ENCODE data around the gene VIPR2.

The VIPR2 gene

DNA sequence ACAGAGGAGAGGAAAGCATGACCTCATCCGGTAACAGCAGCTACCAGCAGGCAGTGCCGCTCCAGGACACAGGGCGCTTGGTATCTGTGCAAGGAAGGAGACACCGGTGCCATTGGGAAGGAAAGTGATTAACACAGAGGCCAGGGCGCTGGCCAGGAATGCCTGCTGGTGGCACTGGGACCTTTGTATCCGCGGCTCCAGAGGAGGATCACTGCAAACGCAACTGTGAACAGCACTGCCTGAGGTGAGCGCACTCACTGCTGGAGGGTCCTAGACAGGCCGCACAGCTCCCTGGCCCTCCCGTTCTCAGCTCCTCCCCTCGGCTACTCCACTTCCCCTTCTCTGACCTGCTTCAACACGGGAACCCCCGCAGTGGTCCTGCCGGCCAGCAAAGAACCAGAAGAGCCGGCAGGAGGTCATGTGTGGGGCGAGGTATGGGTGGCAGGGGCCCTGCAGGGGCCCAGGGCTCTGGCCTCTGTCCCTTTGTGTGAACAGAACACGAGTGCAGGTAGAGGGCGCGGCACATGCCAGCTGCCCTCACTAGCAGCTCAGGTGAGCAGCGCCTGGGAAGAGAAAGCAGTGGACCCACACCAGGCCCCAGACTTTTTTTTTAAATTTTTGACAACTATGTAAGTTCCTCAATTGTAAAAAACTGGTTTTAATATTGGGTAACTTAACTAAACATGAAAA is 107.6 kb downstream of the VIPR2 start:
- DNase-seq: no peak

DNA sequence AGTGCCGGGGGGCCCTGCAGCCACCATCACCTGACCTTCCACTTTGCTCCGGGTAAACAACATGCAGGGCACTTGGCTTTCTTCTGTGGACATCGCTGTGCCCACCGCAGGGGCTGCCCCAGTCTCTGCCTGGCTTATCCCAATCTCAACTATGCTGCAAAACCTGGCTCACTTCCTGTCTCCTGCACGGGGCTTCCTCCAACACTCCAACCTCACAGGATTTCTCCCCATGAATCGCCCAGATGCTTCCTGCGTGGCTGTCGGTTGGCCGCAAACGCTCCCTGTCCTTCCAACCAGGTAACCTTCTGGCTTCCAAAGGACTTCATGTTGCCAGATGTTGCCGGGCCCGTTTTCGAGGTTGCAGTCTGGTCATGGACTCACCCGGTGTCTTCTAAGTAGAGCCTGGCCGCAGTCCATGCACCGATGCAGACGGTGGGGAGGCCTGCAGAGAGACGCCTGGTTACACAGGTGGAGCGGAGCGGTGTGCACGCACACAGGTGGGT is 109.0 kb downstream of the VIPR2 start:
- DNase-seq: no peak

DNA sequence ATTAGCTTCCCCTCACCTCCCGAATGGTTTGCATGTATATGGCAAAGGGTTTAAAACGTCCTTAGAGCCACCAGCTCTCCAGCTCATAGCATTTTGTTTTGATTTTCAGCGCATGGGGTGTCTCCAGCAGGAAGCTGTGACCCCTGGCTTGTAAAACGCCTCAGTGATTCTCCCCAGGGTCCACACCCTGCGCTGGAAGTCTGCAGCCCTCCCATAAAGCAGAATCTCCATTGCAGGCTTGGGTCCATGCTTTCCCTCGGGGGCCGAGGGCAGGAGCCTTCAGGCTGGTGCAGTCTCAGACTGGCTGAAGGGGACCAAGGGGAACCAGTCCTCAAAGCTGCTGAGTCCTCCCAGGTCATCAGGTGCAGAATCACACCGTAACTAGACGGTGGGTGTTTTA is 109.7 kb downstream of the VIPR2 start:
- no peak for DNase-seq

DNA sequence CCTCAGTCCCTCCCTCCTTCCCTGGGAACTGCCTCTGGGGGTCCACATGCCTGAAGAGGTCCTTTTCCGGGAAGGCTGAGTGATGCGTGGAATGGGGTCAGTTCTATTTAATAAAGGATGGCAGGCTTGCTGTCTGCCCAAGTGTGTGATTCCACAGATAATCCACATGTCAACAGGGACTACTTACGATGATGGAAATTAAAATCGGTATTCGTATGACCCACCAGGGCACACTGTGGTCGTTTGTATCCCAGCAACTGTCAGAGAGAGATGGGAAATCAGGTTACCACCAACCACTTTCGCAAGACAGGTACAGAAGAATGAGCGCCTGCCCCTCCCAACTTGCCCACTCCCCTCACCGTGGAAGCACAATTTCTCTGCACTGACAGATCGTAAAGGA is 110.3 kb downstream of the VIPR2 start:
- DNase-seq: no peak

DNA sequence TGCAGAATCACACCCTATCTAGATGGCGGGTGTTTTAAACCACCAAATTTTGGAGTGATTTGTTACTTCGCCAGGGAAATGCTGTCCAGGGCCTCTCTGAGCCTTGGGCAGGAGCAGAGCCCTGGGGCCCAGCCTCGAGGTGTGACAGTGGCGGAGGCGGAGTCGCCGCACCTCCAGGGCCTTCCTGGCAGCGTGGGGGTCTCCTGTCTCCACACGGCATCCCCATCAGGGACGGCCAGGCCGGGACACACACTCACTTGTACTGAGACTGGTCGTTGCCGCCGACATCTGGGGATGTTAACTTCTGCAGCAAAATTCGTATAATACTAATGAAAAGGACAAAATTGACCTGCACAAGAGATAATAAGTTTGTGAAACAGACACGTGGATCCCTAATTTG is 110.7 kb downstream of the VIPR2 start:
- peak; percentile 3 for DNase-seq

DNA sequence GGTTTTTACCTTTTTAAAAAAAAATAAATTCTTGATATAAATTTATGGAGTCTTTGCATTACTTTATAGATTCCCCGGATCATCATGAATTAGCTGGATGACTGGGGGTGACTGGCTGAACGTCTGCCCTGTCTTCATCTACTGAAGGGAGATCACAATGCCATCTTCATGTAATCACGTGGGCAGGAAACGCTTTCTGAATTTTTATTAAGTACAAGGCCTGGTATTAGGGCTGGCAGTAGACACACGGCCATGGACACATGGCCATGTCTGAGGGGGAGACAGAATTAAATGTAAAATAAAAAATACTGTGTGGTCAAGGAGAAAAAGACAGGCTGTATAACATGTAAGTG is 111.2 kb downstream of the VIPR2 start:
- no peak for DNase-seq

DNA sequence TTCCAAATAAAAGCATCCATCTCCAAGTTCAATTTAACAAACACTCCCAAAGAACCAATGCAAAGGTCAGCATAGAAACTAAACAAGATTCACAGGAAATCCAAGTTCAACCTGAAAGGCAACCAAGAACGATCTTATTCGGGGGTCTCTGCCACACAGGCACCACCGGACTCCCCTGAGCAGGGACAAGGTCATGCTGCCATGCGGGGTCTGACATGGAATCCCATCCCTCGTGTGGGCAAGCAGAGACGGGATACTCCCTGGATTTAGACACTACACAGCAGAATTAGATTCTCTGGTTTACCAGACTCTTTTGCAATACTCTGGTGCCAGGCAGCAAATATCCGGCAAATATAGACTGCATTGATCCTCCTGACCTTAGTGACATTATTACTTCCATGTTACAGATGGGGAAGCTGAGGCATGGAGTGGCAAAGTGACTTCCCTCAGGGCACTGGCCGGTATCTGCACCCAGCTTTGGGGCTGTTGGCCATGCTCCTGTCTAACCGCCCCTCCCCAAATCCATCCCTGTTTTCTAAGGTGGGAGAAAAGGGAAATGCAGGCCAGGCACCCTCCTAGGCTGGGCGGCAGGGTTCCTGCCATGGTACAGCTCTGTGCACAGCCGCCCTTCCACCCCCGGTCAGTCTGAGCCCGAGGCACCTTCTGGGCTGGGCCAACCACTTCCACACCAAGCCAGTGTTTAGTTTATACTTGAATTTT is 111.8 kb downstream of the VIPR2 start:
- DNase-seq: peak; percentile 3

DNA sequence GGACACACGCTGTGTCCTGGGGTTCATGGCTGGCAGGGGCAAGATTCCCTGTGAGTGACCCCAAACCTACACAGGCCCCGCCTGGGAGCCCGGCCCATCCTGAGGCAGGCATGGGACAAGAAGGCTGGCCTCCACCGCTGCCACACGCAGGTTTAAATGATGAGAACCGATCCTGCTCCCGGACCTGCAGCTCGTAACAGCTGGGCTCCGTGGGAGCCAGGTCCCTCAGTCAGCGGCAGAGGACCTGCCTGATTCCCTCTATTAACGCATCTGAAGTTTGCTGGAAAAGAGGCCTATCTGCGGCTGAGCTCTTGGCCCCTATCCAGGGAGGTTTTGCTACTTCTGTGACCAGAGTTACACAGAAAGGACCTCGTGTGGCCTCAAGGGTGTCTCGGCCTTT is 112.3 kb downstream of the VIPR2 start:
- peak; percentile 2 for DNase-seq

DNA sequence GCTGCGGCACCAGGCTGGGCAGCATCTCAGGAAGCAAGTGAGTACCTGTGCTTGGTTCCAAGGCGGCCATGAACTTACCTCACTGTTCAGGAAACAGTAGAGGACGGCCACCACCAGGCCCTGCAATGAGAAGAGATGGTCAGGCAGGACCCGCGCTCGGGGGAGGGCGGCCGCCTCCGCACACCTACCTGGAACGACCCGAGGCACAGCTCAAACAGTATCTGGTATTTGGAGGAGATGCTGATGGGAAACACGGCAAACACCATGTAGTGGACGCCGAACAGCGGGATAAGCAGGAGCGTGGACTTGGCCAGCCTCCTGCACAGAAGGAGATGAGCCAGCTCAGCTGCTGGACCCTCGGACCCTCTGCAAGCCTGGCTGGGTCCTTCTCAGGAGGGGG is 112.9 kb downstream of the VIPR2 start:
- DNase-seq: peak; percentile 6

DNA sequence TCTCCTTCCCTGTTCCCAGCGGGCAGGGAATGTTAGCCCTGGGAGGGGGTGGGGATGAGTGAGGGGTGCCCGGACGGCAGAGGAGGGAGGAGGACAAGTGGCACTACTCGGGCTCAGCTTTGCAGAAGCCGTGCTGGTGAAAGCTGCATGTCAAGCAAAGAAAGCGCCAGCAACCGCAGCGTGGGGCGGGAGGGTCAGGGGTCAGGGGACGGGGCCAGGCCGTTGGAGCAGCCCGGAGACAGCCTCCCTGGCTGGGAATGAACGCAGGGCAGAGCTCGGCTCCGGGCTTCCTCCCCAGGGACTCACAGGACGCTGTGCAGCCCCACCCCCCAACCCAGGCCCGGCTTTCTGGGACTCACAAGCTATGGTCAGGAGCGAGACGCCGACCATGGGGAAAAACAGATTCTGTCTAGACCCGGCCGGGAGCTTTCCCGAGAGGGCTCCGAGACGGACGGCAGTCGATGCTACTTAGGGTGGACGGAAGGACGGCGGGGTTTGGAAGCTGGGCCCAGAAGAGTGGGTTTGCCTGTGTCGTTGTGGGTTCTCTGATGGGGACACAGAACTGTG is 113.4 kb downstream of the VIPR2 start:
- peak; percentile 8 for DNase-seq

DNA sequence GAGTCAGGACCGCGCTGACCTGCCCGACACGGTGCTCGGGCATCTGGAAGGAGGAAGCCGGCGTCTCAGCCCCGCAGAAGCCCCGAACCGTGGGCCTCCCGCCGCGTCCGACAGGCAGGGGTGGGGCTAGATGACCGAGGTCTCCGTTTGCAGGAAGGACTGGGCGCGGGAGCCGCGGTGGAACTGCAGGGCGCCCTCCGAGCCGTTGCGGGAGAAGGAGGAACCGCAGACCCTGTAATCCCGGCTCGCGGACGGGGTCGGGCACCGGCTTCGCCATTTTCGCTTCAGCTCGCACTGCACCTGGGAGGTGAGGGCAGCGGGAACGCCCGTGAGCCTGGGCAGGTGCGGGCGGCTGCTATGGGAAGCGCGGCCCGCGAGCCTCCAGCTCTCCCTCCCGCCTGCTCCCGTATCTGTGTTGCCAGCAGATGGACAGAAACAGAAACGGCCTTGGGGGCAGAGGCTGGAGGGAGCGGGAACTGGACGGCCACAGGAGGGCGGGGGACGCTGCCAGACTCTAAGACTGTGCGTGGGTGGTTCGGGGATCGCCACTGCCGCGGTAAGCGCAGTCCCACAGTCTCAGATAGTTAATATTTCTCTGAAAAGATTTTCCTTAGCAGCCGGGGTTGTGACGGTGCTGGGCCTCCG is 114.1 kb downstream of the VIPR2 start:
- peak; percentile 26 for DNase-seq

DNA sequence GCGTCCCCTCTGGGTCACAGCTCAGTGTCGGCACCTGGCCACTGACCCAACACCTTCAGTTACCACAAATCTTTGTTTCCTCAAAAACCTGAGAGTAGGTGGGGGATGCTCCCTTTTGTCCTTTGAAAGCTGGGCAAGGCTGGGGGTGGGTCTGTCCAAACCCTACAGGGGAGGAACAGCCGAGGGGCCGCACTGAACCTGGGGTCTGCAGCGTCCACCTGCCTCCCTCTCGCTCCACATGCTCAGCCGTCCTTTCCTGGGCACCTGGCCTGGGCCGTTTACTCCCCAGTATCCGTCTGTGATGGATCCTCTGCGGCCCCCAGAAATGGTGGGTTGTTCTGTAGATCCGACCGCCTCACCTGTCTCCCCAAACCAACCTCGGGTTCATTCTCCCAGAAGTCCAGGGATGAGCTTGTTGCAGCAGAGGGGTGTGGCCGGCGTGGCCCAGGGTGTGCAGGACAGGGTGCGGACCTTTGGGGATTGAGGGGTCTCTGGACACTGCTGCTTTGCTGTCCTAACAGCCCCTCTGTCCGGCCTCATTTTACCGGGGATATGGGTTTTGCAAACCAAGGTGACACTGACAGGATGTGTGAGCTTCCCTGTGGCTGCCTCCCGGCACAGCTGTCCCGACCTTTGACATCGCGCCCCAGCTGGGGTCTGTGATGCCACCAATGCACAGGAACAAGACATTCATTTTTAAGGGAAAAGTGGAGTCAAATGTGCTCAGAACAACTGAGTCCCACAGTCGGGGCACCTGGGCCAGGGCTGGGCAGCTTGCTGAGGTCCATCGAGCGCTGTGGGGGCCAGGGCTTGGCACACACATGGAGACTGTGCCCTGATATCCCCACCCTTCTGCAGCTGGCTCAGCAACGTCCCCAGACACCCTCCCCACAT is 115.9 kb downstream of the VIPR2 start:
- DNase-seq: peak; percentile 9

DNA sequence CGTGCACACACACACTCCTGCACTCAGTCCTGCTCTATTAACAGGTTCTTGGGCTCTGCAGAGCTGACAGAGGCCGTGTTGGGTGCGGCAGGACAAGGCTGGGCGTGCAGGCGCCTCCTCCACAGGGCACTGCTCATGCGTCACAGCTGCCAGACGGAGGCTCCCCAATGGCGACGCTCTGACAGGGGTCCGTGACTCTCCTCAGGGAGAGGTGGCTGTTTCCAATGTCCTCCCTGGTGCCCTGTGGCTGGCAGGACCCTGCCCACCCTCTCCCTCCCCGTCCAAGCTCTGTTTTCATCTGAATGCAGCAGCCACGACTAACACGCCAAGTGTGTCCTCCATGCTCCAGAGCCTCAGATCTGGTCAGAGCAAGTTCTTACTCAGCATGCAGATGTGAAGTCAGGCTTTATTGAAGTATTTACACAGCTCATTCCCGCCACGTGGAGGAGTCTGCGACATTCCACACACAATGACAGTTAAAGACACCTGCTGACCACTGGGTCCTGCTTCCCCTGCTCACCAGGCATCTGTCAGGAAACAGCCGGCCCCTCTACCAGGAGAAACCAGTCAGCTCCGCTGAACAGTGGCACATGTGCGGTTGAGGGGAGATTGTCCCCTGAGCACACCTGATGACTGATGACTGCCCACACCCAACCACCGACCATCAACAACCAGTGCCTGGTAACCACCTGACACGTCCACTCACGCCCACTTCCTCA is 116.7 kb downstream of the VIPR2 start:
- peak; percentile 13 for DNase-seq

DNA sequence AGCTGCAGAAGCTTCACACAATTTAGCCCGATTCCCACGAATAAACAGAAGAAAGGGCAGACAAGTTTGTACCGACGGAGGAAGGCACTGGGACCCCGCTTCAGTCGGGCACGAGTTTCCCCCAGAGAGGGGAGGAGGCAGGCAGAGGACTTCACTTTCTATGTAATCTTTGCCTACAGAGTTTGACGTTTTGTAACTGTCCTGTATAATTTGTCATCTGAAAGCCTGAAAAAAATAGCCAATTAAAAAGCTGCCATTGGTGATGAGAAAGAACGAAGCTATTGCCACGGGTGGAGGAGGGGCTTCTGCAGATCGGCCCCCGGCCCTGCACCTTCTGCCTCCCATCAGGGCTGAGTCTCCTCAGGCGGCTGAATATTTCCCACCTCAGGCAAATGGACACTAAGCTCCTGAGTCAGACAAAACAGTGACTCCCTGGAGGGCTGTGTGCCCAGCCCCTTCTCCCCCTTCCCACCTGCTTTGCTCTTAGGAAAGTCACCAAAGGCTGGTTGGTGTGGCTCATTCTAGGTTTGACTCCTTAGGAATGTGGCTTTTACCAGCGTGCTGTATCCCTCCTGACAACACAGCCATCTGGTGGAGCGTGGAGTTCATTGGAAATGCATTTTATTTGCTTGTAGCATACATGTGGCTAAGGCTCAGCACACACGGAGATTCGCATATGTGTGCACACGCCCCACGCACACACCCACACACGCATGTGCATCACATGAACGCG is 117.4 kb downstream of the VIPR2 start:
- DNase-seq: peak; percentile 7

DNA sequence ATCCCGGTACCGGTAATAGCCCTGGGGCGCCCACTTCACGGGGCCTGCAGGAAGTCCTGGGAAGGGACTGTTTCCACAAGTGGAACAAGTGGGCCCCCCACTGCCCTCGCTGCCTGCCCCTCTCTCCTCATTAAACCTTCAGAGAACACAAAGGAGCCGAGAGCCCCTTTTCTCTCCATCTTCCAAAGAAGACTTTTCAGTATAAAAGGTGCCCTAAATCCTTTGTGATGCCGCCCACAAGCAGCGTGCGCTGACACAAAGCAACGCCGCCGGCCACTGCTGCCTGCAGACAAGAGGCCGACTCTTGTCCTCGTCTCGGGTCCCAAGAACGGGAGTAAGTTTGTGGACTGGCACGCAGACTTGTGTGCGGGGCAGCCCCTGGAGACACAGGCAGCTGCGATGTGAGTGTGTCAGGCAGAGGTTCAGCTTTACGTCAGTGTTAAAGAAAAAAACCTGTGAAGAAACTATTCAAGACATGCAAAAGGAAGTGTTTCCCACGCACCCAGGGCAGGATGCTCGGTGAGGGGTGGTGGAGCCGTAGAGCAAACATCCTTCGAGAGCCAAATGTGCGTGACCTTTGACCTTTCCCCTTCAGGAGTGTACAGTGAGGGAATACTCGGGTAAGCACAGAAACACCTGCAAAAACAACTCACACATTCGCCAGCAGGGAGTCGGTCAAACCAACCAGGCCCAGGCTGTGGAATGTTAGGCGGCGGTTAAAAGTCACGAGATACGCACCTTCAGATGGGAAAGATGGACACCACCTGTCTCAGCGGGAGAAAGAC is 118.2 kb downstream of the VIPR2 start:
- DNase-seq: peak; percentile 19

DNA sequence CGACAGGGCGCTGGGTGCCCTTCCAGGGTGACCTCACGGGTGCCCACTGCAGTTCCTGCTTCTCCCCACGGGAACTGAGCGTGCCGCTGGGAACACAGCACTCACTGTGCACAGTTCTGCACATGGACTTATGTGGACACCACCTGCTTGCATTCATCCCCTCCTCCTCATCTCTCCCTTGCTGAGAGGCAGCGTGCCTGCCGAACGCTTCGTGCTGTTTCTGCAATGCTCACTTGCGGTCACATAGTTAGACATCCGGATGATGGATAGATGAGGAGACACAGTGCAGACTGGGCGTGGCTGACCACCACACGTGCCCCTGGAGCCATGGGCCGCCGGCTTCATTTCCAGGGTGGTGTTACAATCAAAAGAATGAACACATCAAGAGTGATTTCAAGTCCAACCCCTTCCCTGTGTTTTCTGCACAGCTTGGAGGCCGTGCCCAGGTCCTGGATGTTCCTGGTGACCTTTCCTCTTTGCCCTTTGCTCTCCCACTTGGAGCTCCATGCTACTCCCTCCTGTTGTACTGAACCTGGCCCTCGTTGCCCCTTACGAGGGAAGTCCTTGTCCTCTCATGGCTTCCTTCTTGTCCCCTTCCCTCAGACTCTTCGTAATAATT is 119.4 kb downstream of the VIPR2 start:
- DNase-seq: no peak

DNA sequence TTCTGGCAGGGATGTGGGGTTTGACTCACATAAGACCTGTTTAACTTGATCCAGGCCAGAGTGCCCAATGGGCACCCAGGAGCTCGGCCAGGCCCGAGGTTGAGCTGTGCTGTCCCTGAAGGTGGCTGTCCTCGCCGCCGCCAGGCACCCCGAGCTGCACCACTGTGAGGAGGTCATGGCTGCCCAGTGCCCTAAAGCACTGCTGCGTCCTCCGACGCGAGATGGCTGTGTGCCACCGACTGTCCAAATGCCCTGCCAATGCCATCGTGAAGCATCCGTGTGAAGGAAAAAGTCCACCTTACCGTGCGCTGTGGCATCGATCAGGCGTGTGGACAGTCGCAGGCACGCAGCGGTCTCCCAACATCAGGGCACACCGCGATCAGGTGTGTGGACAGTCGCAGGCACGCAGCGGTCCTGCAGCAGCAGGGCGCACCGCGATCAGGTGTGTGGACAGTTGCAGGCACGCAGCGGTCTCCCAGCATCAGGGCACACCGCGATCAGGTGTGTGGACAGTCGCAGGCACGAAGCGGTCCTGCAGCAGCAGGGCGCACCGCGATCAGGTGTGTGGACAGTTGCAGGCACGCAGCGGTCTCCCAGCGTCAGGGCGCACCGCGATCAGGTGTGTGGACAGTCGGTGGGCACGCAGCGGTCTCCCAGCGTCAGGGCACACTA is 120.3 kb downstream of the VIPR2 start:
- no peak for DNase-seq

DNA sequence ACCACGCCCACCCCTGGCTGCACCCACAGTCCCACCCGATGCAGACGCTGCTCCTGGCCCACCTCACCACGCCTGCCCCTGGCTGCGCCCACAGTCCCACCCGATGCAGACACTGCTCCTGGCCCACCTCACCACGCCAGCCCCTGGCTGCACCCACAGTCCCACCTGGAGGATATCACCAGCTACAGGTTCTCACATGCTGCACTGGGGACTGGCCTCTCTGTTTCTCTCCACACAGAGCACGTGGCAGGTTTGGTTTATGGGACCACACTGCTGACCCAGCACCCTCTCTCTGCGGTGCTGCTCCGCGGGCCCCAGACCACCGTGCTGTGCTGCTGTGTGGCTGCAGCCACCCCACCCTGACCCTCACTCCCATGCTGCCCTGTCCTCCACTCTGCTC is 120.9 kb downstream of the VIPR2 start:
- no peak for DNase-seq

DNA sequence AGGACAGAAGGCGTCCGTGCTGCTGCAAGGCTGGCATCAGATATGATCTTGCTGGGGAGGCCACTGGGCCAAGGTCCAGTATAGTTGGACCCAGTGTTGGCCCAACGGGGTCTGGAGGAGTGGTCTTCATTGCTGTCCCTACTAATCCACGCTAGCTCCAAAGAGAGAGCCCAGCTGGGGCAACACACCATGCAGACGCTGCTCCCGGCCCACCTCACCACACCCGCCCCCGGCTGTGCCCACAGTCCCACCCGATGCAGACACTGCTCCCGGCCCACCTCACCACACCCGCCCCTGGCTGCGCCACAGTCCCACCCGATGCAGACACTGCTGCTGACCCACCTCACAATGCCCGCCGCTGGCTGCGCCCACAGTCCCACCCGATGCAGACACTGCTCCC is 121.5 kb downstream of the VIPR2 start:
- DNase-seq: no peak

Data from activated T-cell treated with anti-CD3 and anti-CD28 coated beads, Interleukin-2, amount 50 U/mL, for 1 hour (primary cell).